ENCODE data around the gene TRMT11. TPM values are rescaled to one million over a fixed set of nuclear protein-coding genes. Genes with fewer than 3 reads are reported as not detected.

Gene TRMT11
- total and polyA plus RNA-seq, 4 donors: 9.9 to 46.1 (median 15.3) TPM

- Histone ChIP-seq H3K36me3 (ENCODE audit: control insufficient read depth in 4 of 4, insufficient read depth in 4 of 4, low read length in 4 of 4) (peaks cover 10 to 45% (median 28%) of the 10 kb centered on the region in 4 donors), H3K4me3 (no peak overlapping the region), H3K9ac (ENCODE audit: insufficient read depth in 1 of 2, low read length in 2 of 2) (no peak overlapping the region), H3K9me3 (ENCODE audit: control insufficient read depth in 4 of 4, insufficient read depth in 3 of 4, low read length in 3 of 4) (no peaks in the 10 kb centered on the region), H3K4me1 (ENCODE audit: control insufficient read depth in 5 of 5, insufficient read depth in 5 of 5, low read length in 5 of 5) (peaks cover 0 to 6% (median 0%) of the 10 kb centered on the region in 5 donors), H3K27me3 (ENCODE audit: control insufficient read depth in 3 of 3, insufficient read depth in 3 of 3, low read length in 2 of 3) (no peaks in the 10 kb centered on the region), H3K27ac (ENCODE audit: low read depth in 1 of 2, low read length in 1 of 2) (no peak overlapping the region)
- WGBS, 2 donors: 89% methylated on average over 4 of the region's 4 CpGs
- ATAC-seq (ENCODE audit: insufficient read depth, low FRiP score): no peak
- no peak for TF ChIP-seq CTCF (IDR thresholded peaks at IDR 0.05; ENCODE audit: control extremely low read depth, extremely low read depth)
- no peak for DNase-seq
Observed at GRCh38 chr6:126010040-126010439, 23.7 kb downstream of the TRMT11 start.

GRCh38 chr6:126015863-126016262 lies 29.5 kb downstream of the TRMT11 start:
- Histone ChIP-seq H3K9me3 (ENCODE audit: control insufficient read depth in 4 of 4, insufficient read depth in 3 of 4, low read length in 3 of 4) (peaks cover 0 to 3% (median 0%) of the 10 kb centered on the region in 4 donors), H3K27ac (ENCODE audit: low read depth in 1 of 2, low read length in 1 of 2) (no peak overlapping the region), H3K4me3 (no peak overlapping the region), H3K9ac (ENCODE audit: insufficient read depth in 1 of 2, low read length in 2 of 2) (no peak overlapping the region), H3K27me3 (ENCODE audit: control insufficient read depth in 3 of 3, insufficient read depth in 3 of 3, low read length in 2 of 3) (no peaks in the 10 kb centered on the region), H3K4me1 (ENCODE audit: control insufficient read depth in 5 of 5, insufficient read depth in 5 of 5, low read length in 5 of 5) (peaks cover 0 to 7% (median 0%) of the 10 kb centered on the region in 5 donors), H3K36me3 (ENCODE audit: control insufficient read depth in 4 of 4, insufficient read depth in 4 of 4, low read length in 4 of 4) (peaks cover 9 to 47% (median 24%) of the 10 kb centered on the region in 4 donors)
- ATAC-seq (ENCODE audit: insufficient read depth, low FRiP score) (no peak), DNase-seq (no peak)
- no peak for TF ChIP-seq CTCF (IDR thresholded peaks at IDR 0.05; ENCODE audit: control extremely low read depth, extremely low read depth)
- 76 to 92% methylated on average over 1 of the region's 1 CpG for WGBS, 2 donors

- no peak for ATAC-seq (ENCODE audit: insufficient read depth, low FRiP score)
- H3K9ac ChIP-seq (ENCODE audit: insufficient read depth in 1 of 2, low read length in 2 of 2): no peak overlapping the region
- no peak overlapping the region for H3K27ac ChIP-seq (ENCODE audit: low read depth in 1 of 2, low read length in 1 of 2)
- peaks cover 10 to 50% (median 24%) of the 10 kb centered on the region in 4 donors for H3K36me3 ChIP-seq (ENCODE audit: control insufficient read depth in 4 of 4, insufficient read depth in 4 of 4, low read length in 4 of 4)
- H3K4me1 ChIP-seq (ENCODE audit: control insufficient read depth in 5 of 5, insufficient read depth in 5 of 5, low read length in 5 of 5): peaks cover 0 to 7% (median 0%) of the 10 kb centered on the region in 5 donors
- H3K9me3 ChIP-seq (ENCODE audit: control insufficient read depth in 4 of 4, insufficient read depth in 3 of 4, low read length in 3 of 4): peaks cover 0 to 3% (median 0%) of the 10 kb centered on the region in 4 donors
- no peak overlapping the region for H3K4me3 ChIP-seq
- no peaks in the 10 kb centered on the region for H3K27me3 ChIP-seq (ENCODE audit: control insufficient read depth in 3 of 3, insufficient read depth in 3 of 3, low read length in 2 of 3)
- WGBS, 2 donors: 94 to 98% methylated on average over 2 of the region's 2 CpGs
- DNase-seq: no peak
- TF ChIP-seq CTCF (IDR thresholded peaks at IDR 0.05; ENCODE audit: control extremely low read depth, extremely low read depth): no peak
Observed at GRCh38 chr6:126016591-126016990, 30.3 kb downstream of the TRMT11 start.

GRCh38 chr6:126017668-126018067 lies 31.3 kb downstream of the TRMT11 start:
- Histone ChIP-seq H3K9me3 (ENCODE audit: control insufficient read depth in 4 of 4, insufficient read depth in 3 of 4, low read length in 3 of 4) (peaks cover 0 to 3% (median 0%) of the 10 kb centered on the region in 4 donors), H3K9ac (ENCODE audit: insufficient read depth in 1 of 2, low read length in 2 of 2) (no peak overlapping the region), H3K27ac (ENCODE audit: low read depth in 1 of 2, low read length in 1 of 2) (no peak overlapping the region), H3K36me3 (ENCODE audit: control insufficient read depth in 4 of 4, insufficient read depth in 4 of 4, low read length in 4 of 4) (peaks cover 9 to 49% (median 18%) of the 10 kb centered on the region in 4 donors), H3K27me3 (ENCODE audit: control insufficient read depth in 3 of 3, insufficient read depth in 3 of 3, low read length in 2 of 3) (no peaks in the 10 kb centered on the region), H3K4me1 (ENCODE audit: control insufficient read depth in 5 of 5, insufficient read depth in 5 of 5, low read length in 5 of 5) (peaks cover 0 to 7% (median 0%) of the 10 kb centered on the region in 5 donors), H3K4me3 (no peak overlapping the region)
- peak in 2 of 3 donors; percentile 49 to 73 for DNase-seq
- no peak for ATAC-seq (ENCODE audit: insufficient read depth, low FRiP score)
- TF ChIP-seq CTCF (IDR thresholded peaks at IDR 0.05; ENCODE audit: control extremely low read depth, extremely low read depth): no peak

Measured in lung (tissue), 12 donors.